Tibial nerve (tissue), 4 donors: Measurements from ENCODE around the gene PARD3B. TPM values are rescaled to one million over a fixed set of nuclear protein-coding genes. Genes with fewer than 3 reads are reported as not detected.

Experiments used
- DNase-seq, 2 donors: peaks; one replicate each; pipeline ENCODE4 v3.0.0-alpha.2; 2019; ENCODE audit warnings: low spot score in 2 of 2
- H3K27ac ChIP-seq, 4 donors: fragments of 200-600 bp; sonication (generic) in 3 of 4; one replicate each; pipeline ENCODE4 v1.5.1; 2017 to 2019; ENCODE audit warnings: mild to moderate bottlenecking in 1 of 4
- H3K27me3 ChIP-seq, 2 donors: fragments of 200-600 bp; sonication (generic) in 1 of 2; one replicate each; pipeline versions ENCODE4 v1.5.1 to v1.6.0; 2017 to 2019
- H3K36me3 ChIP-seq, 3 donors: fragments of 200-600 bp; sonication (generic); one replicate each; pipeline ENCODE4 v1.5.1; 2018 to 2019
- H3K4me1 ChIP-seq, 4 donors: fragments of 200-600 bp; sonication (generic) in 3 of 4; one replicate each; pipeline ENCODE4 v1.5.1; 2017 to 2019
- H3K4me3 ChIP-seq, 4 donors: fragments of 200-600 bp; sonication (generic) in 3 of 4; one replicate each; pipeline ENCODE4 v1.5.1; 2017 to 2019; ENCODE audit warnings: mild to moderate bottlenecking in 1 of 4, moderate library complexity in 1 of 4
- H3K9me3 ChIP-seq, 4 donors: fragments of 200-600 bp; sonication (generic) in 3 of 4; one replicate each; pipeline ENCODE4 v1.5.1; 2017 to 2019
- EP300 ChIP-seq, 2 donors: sonication (generic); formaldehyde crosslinking; IDR thresholded peaks; one replicate each; pipeline ENCODE4 v1.6.1; 2017; ENCODE audit warnings: antibody characterized with exemption in 2 of 2, mild to moderate bottlenecking in 1 of 2
- POLR2A ChIP-seq, 2 donors: fragments of 450-650 bp; IDR thresholded peaks; one replicate each; pipeline ENCODE4 v1.6.1; 2017; ENCODE audit warnings: antibody characterized with exemption in 2 of 2, mild to moderate bottlenecking in 2 of 2, moderate library complexity in 2 of 2
- WGBS, 2 donors: methylation state at CpG; one replicate each; pipeline ENCODE4 v1.1.5; 2018; 5-methylcytosine and 5-hydroxymethylcytosine counted together
- total RNA-seq, 4 donors: library from RNA; depleted of rRNA; stranded (reverse); fragments of >200 nt; gene quantifications; one replicate each; pipeline ENCODE4 v1.1.0, GENCODE V29; 2016
- TF ChIP-seq, protein P1 (sequence below), 5 experiments: fragments of 200-600 bp in 3 of 5; fragments of 450-650 bp in 2 of 5; sonication (generic) in 3 of 5; IDR thresholded peaks; one replicate each; pipeline ENCODE4 v1.5.1; 2016 to 2019; ENCODE audit warnings: antibody characterized with exemption in 5 of 5, mild to moderate bottlenecking in 3 of 5, moderate library complexity in 2 of 5

The PARD3B gene
- total RNA-seq, 4 donors from 2014 or later: 47.4 to 101 (median 64.8) TPM

DNA sequence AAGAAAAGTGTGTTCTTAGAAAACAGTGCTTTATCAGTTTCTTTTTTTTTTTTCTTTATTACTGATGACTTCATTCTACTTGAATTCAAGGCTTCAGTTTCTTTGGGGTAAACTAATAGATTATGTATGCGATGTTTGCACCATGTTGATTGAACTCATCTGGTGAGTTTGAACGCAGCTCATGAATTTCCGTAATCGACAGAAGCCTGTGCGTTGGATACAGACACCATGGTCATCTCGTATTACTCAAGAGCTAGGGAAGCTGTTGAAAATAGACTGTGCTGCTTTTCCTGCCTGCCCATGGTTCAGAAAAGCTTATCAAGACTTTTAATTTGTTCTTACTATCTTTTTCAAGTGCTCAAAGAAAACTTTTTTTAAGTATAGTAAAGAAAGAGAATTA, 951.5 kb downstream of the PARD3B start:
- 66 to 68% methylated on average over 6 of the region's 6 CpGs for WGBS, 2 donors
- Histone ChIP-seq H3K27me3 (no peaks in the 10 kb centered on the region), H3K4me3 (no peak overlapping the region), H3K9me3 (no peaks in the 10 kb centered on the region), H3K4me1 (no peaks in the 10 kb centered on the region), H3K36me3 (peaks cover 0 to 23% (median 0%) of the 10 kb centered on the region in 3 donors), H3K27ac (no peak overlapping the region)
- DNase-seq: no peak
- TF ChIP-seq POLR2A (IDR thresholded peaks at IDR 0.05): no peak
- TF ChIP-seq, protein P1, sequence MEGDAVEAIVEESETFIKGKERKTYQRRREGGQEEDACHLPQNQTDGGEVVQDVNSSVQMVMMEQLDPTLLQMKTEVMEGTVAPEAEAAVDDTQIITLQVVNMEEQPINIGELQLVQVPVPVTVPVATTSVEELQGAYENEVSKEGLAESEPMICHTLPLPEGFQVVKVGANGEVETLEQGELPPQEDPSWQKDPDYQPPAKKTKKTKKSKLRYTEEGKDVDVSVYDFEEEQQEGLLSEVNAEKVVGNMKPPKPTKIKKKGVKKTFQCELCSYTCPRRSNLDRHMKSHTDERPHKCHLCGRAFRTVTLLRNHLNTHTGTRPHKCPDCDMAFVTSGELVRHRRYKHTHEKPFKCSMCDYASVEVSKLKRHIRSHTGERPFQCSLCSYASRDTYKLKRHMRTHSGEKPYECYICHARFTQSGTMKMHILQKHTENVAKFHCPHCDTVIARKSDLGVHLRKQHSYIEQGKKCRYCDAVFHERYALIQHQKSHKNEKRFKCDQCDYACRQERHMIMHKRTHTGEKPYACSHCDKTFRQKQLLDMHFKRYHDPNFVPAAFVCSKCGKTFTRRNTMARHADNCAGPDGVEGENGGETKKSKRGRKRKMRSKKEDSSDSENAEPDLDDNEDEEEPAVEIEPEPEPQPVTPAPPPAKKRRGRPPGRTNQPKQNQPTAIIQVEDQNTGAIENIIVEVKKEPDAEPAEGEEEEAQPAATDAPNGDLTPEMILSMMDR (IDR thresholded peaks at IDR 0.05): no peak
- no peak for TF ChIP-seq EP300 (IDR thresholded peaks at IDR 0.05)

DNA sequence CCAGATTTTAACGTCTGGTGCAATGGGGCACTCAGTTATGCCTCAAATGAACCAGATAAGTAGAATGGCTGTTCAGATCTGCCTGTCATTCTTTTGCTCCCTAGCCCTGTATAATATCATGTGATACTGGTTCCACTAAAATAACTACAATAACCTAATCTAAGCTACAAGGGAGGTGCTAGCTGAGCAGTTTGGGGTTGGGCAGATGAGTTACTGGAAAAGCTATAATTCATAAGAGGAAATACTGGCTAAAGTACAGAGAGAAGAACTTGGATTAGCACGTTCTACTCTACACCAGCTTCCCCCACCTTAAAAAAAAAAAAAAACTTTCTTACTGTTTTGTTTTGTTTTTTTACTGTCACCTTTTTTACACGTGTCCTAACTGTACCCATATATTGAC, 953.7 kb downstream of the PARD3B start:
- no peak for DNase-seq
- 77 to 79% methylated on average over 3 of the region's 3 CpGs for WGBS, 2 donors
- H3K36me3 ChIP-seq: peaks cover 0 to 35% (median 0%) of the 10 kb centered on the region in 3 donors
- no peaks in the 10 kb centered on the region for H3K9me3 ChIP-seq
- H3K27me3 ChIP-seq: no peaks in the 10 kb centered on the region
- H3K27ac ChIP-seq: no peak overlapping the region
- TF ChIP-seq EP300 (IDR thresholded peaks at IDR 0.05) (no peak), POLR2A (IDR thresholded peaks at IDR 0.05) (no peak)
- TF ChIP-seq, protein P1 (IDR thresholded peaks at IDR 0.05): no peak
- no peak overlapping the region for H3K4me3 ChIP-seq
- no peaks in the 10 kb centered on the region for H3K4me1 ChIP-seq

DNA sequence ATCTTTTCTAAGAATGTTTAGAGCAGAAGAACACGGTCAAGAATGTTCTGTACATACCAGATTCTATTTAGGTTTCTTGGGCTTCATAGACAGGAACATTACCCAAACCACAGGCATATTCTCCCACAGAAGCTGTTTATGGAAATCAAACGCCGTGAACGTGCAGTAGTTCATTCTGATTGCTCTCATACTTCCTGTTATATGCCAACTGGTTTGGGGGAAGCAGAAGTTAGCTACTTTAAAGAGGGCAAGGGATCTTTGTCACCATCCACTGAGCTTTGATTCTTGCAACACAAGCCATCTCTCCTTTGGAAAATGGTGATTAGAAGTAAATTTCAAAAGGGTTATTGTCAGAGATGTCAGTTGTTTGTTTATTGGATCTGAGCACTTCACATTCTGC, 954.8 kb downstream of the PARD3B start:
- no peaks in the 10 kb centered on the region for H3K4me1 ChIP-seq
- H3K9me3 ChIP-seq: no peaks in the 10 kb centered on the region

DNA sequence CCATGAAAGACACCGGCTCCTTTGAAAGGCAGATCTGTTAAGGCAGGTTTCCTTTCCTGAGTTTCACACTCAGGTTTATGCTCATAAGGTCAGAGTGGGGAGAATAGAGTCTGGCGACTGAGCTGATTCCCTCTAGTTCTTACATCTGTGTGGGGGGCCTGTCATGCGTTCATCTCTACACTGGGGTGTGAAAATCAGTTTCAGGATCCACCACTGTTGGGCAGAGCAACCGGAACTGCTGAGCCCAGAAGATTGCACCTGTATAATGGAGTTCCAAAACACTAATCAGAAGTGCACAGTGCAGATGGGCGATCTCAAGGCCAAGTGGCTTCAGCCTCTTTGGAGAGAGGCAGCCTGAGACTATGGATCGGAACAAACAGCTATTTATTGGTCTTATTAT, 955.7 kb downstream of the PARD3B start:
- TF ChIP-seq EP300 (IDR thresholded peaks at IDR 0.05) (no peak), POLR2A (IDR thresholded peaks at IDR 0.05) (no peak)
- TF ChIP-seq, protein P1 (IDR thresholded peaks at IDR 0.05): no peak
- 90 to 93% methylated on average over 6 of the region's 6 CpGs for WGBS, 2 donors
- Histone ChIP-seq H3K36me3 (peaks cover 0 to 35% (median 0%) of the 10 kb centered on the region in 3 donors), H3K27me3 (no peaks in the 10 kb centered on the region), H3K4me3 (no peak overlapping the region), H3K27ac (no peak overlapping the region), H3K4me1 (no peaks in the 10 kb centered on the region), H3K9me3 (no peaks in the 10 kb centered on the region)
- no peak for DNase-seq

More for the DNA sequence above, 954.8 kb downstream of the PARD3B start:
- no peak for TF ChIP-seq EP300 (IDR thresholded peaks at IDR 0.05)
- no peak for TF ChIP-seq POLR2A (IDR thresholded peaks at IDR 0.05)
- TF ChIP-seq, protein P1 (IDR thresholded peaks at IDR 0.05): no peak
- H3K27me3 ChIP-seq: no peaks in the 10 kb centered on the region
- WGBS, 2 donors: 62 to 76% methylated on average over 4 of the region's 4 CpGs
- H3K4me3 ChIP-seq: no peak overlapping the region
- H3K27ac ChIP-seq: no peak overlapping the region
- no peak for DNase-seq
- H3K36me3 ChIP-seq: peaks cover 0 to 35% (median 0%) of the 10 kb centered on the region in 3 donors

DNA sequence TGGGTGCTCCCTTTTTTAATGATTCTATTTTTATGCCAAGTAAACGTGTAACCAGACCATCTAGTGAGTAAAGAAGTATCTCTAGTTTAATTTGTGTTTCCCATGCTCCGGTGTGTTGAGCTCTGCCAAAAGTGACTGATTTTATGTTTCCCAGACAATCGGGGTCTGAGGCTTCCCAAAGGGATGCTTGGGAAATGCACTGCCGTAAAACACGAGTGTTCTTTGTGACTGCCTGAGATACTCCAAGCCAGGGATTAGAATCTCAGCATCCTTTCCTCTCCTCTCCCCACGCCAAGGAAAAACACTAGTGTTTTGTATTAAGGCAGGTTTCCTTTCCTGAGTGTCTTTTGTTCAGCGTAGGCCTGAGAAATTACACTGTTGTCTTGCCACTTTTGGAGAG, 956.6 kb downstream of the PARD3B start:
- WGBS, 2 donors: 56 to 66% methylated on average over 7 of the region's 7 CpGs
- TF ChIP-seq POLR2A (IDR thresholded peaks at IDR 0.05) (no peak), EP300 (IDR thresholded peaks at IDR 0.05) (no peak)
- TF ChIP-seq, protein P1 (IDR thresholded peaks at IDR 0.05): no peak
- no peaks in the 10 kb centered on the region for H3K4me1 ChIP-seq

More for the DNA sequence above, 956.6 kb downstream of the PARD3B start:
- no peak for DNase-seq
- H3K27ac ChIP-seq: no peak overlapping the region
- no peaks in the 10 kb centered on the region for H3K9me3 ChIP-seq
- H3K4me3 ChIP-seq: no peak overlapping the region
- H3K27me3 ChIP-seq: no peaks in the 10 kb centered on the region
- H3K36me3 ChIP-seq: peaks cover 0 to 35% (median 0%) of the 10 kb centered on the region in 3 donors
